GM12875 (cell line): Measurements from ENCODE around the gene UROC1.

ENCODE experiments used
- H3K4me3 ChIP-seq: one replicate; pipeline ENCODE4 v1.5.1; 2011; ENCODE audit warnings: low read depth, low read length, control low read depth
- TF ChIP-seq, protein P1 (sequence below): IDR thresholded peaks from 2 replicates; pipeline ENCODE4 v1.5.1; 2011; ENCODE audit warnings: low read depth, mild to moderate bottlenecking, control low read depth, inconsistent platforms, low read length, moderate library complexity, borderline replicate concordance; ENCODE audit not compliant: insufficient read depth

UROC1 gene

DNA sequence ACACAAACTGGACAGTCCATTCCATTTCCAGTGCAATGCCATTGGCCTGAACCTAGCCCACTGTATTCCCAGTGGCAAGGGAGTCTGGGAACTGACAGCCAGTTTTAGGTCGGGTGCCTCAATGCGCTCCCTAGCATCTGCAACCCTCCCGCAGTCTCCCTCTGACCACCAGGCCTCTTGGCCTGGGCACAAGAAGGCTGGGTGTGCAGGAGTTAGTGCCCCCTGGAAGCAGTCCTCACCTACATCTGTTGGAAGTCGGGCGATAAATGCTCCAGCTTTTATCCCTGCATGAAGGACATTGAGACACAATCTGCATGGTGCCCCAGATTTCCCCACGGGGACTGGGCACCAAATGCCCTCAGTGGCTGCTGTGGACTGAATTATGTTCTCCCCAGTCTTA is 28.4 kb upstream of the UROC1 start:
- H3K4me3 ChIP-seq = no peak overlapping the region
- TF ChIP-seq, protein P1, sequence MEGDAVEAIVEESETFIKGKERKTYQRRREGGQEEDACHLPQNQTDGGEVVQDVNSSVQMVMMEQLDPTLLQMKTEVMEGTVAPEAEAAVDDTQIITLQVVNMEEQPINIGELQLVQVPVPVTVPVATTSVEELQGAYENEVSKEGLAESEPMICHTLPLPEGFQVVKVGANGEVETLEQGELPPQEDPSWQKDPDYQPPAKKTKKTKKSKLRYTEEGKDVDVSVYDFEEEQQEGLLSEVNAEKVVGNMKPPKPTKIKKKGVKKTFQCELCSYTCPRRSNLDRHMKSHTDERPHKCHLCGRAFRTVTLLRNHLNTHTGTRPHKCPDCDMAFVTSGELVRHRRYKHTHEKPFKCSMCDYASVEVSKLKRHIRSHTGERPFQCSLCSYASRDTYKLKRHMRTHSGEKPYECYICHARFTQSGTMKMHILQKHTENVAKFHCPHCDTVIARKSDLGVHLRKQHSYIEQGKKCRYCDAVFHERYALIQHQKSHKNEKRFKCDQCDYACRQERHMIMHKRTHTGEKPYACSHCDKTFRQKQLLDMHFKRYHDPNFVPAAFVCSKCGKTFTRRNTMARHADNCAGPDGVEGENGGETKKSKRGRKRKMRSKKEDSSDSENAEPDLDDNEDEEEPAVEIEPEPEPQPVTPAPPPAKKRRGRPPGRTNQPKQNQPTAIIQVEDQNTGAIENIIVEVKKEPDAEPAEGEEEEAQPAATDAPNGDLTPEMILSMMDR = no peak

DNA sequence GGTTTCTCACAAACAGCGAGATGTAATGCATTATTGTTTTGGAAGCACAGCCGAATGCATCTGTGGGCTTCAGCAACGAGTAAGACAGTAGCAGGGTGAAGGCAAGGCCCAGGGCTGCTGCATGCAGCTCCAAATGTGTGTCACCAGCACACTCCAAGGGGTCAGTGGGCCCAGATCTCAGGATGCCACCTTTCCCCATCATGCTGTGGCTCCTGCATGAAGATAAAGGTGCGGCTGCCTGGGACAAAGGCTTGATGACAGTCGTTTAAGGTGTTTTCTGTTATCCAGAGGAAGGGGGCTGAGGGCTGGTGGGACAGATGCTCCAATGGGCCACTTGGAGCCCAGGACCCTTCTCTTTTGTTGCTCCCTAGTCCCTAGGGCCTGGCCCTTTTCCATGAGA is 28.0 kb upstream of the UROC1 start:
- TF ChIP-seq, protein P1 = no peak

DNA sequence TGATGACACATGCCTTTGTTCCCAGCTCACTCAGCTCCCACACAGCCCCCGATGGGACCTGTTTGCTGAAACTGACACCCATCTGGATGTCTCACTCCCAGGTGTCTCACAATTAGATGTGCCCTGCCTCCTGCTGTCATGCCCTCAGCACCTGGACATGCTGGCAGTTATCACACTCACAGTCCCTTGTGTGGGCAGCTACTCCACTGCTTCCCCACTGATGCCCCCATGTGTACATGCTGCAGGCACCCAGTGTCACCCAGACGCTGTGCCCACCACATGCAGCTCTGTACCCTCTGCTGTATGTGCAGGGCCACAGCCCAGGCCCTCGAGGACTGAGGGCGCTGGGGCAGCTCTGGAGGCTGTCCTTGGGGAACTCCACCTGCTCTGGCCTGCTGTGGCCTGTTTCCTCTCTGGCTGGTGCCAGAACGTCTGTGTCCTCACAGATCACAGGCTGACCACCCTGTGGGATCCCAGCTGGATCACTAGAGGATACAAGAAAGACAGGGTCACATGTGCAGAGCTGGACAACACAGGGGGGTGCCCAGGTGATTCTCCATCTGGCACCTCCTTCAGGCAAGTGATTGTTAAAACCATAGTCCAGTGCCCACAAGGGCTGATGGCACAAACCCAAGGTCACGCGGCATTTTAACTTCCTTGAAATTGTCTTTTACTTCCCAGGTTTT is 27.2 kb upstream of the UROC1 start:
- H3K4me3 ChIP-seq = no peak overlapping the region
- TF ChIP-seq, protein P1 = no peak

More for the DNA sequence above, 28.0 kb upstream of the UROC1 start:
- no peak overlapping the region for H3K4me3 ChIP-seq

DNA sequence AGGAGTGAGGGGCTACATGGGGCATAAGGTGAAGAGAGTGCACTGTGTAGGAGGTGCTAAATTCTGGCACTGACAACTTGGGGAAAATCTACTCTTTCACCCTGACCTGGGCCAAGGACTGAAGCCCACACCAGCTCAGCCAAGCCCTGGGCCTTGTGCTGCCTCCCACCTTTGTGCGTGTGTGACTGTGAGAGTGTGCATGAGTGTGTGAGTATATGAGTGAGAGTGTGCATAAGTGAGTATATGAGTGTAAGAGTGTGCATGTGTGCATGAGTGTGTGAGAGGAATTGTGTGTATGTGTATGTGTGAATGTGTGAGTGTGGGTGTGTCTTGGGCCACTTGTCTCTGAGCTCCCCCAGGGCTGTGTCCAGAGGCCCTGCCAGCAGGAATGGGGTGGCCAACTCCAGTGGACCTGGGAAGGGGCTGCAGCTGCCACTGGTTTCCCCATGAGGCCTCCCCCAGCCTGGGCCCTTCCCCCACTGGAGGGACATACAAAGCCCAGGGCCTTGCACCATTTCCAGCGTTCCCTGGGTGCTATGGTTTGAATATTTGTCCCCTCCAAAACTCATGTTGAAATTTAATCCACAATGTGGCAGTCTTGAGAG is 26.0 kb upstream of the UROC1 start:
- H3K4me3 ChIP-seq = no peak overlapping the region
- TF ChIP-seq, protein P1 = no peak

DNA sequence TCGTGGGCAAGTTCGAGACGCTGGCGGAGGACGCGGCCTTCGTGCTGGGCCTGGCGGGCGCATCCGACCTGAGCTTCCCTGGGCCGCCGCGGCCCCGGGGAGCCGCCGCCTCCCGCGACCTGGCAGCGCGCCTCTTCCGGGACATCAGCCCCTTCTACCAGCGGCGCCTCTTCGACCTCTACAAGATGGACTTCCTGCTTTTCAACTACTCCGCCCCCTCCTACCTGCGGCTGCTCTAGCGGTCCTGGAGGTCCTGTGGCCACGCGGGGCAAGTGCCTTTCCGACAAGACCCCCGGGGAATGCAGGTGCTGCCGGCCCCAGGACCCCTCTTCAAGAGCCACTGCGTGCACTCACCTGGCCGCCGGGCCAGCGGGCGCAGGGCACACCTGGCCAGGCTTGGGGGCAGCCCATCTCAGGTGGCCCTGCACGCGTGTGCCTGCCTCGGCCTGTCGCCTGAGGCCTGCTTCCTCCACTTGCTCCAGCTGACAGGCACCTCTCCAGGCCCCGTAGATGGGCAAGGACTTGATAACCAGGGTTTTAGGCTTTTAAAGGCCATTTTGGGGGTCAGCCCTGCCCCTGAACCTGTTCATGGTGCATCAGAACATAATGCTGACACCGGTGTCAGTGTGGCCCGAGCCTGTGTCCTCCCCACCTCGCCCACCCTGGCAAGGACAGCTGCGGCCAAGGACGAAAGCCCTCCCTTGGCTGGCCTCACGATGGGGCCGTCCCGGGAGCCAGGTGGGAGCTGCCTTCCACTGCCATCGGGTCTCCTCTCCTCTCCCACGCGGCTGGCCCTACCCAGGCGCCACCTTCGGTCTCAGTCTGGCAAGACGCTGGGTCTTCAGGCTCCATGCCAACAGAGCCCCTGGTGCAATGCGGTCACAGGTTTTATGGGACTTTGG is 25.0 kb upstream of the UROC1 start:
- TF ChIP-seq, protein P1 = no peak

DNA sequence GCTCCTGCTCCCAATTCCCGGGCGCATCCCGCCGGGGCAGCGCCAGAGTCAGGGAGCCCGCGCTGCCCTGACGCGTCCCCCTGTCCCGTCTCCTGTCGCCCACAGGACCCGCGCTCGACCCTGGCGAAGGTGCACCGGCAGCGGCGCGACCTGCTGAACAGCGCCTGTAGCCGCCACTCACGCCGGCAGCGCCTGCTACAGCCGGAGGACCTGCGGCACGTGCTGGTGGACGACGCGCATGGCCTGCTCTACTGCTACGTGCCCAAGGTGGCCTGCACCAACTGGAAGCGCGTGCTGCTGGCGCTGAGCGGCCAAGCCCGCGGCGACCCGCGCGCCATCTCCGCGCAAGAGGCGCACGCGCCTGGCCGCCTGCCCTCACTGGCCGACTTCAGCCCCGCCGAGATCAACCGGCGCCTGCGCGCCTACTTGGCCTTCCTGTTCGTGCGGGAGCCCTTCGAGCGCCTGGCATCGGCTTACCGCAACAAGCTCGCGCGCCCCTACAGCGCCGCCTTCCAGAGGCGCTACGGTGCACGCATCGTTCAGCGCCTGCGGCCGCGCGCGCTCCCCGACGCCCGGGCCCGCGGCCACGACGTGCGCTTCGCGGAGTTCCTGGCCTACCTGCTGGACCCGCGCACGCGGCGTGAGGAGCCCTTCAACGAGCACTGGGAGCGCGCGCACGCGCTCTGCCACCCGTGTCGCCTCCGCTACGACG is 24.2 kb upstream of the UROC1 start:
- no peak overlapping the region for H3K4me3 ChIP-seq
- TF ChIP-seq, protein P1 = no peak

More for the DNA sequence above, 25.0 kb upstream of the UROC1 start:
- H3K4me3 ChIP-seq = no peak overlapping the region
